Endothelial cell of umbilical vein (primary cell): ENCODE data around the gene ANO9.

Experiments
- EZH2 ChIP-seq: IDR thresholded peaks from 2 replicates; pipeline ENCODE4 v1.6.1; 2012; ENCODE audit warnings: borderline replicate concordance, low read depth, mild to moderate bottlenecking, moderate library complexity, low read length, inconsistent platforms; ENCODE audit not compliant: severe bottlenecking
- FOS ChIP-seq: IDR thresholded peaks from 2 replicates; pipeline ENCODE4 v1.6.1; 2011; ENCODE audit warnings: mild to moderate bottlenecking, low read length, moderate library complexity, borderline replicate concordance; ENCODE audit not compliant: insufficient read depth
- JUN ChIP-seq: IDR thresholded peaks from 2 replicates; pipeline ENCODE4 v1.6.1; 2011; ENCODE audit warnings: borderline replicate concordance, low read depth; ENCODE audit not compliant: insufficient read length, insufficient read depth
- POLR2A ChIP-seq: IDR thresholded peaks from 2 replicates; pipeline ENCODE4 v1.6.1; 2012; ENCODE audit warnings: low read depth, mild to moderate bottlenecking, control low read depth, low read length
- POLR2AphosphoS5 ChIP-seq: IDR thresholded peaks from 2 replicates; pipeline ENCODE4 v1.6.1; 2012; ENCODE audit warnings: low read depth, mild to moderate bottlenecking, control low read depth, low read length, moderate library complexity; ENCODE audit not compliant: insufficient read depth
- TF ChIP-seq, protein P1 (sequence below), 2 donors: IDR thresholded peaks; 1 replicate in 1 of 2; 2 replicates in 1 of 2; pipeline ENCODE4 v1.5.1; 2011; ENCODE audit warnings: low read length in 2 of 2, mild to moderate bottlenecking in 2 of 2, moderate library complexity in 2 of 2, control low read depth in 1 of 2, inconsistent platforms in 1 of 2, low read depth in 1 of 2; ENCODE audit not compliant: insufficient read depth in 1 of 2; ENCODE audit errors: extremely low read depth in 1 of 2
- TF ChIP-seq, protein P2 (sequence below): IDR thresholded peaks from 2 replicates; pipeline ENCODE4 v1.6.1; 2011; ENCODE audit not compliant: insufficient read depth, insufficient read length

DNA sequence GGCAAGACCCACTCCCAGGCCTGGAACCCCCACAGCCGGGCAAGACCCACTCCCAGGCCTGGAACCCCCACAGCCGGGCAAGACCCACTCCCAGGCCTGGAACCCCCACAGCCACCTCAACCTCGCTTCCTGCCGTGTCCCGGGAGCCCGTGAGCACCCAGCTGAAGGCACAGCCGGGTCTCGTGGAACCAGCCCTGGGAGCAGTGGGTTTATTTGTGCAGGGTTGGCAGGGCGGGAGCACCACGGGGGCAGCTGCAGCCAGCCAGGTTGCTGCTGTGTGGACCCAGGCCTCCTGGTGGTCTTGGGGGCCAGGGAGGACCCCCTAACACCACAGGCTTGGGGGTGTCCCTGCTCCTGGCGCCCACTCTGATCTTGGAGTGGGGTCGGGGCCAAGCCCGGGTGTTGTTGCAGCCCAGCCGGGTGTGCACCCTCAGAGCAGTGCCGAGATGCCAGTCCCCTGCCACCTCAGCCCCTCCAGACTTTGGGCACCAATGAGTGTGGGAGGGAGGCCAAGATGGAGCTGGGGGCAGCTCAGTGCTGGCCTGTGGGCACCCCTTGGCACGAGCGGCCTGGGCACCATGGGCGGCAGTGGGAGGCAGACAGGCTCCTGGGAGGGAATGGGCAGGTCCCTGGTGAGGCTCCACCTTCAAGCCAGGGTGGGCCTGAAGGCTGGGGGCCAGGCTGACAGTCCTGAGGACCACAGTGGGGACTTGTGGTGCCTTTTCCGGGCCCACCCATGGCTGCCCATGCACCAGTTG is 56.0 kb downstream of the ANO9 start:
- TF ChIP-seq, protein P1, sequence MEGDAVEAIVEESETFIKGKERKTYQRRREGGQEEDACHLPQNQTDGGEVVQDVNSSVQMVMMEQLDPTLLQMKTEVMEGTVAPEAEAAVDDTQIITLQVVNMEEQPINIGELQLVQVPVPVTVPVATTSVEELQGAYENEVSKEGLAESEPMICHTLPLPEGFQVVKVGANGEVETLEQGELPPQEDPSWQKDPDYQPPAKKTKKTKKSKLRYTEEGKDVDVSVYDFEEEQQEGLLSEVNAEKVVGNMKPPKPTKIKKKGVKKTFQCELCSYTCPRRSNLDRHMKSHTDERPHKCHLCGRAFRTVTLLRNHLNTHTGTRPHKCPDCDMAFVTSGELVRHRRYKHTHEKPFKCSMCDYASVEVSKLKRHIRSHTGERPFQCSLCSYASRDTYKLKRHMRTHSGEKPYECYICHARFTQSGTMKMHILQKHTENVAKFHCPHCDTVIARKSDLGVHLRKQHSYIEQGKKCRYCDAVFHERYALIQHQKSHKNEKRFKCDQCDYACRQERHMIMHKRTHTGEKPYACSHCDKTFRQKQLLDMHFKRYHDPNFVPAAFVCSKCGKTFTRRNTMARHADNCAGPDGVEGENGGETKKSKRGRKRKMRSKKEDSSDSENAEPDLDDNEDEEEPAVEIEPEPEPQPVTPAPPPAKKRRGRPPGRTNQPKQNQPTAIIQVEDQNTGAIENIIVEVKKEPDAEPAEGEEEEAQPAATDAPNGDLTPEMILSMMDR (IDR thresholded peaks at IDR 0.05; ENCODE audit: extremely low read depth in 1 of 2, insufficient read depth in 1 of 2, low read depth in 1 of 2, low read length in 2 of 2), result no peak
- TF ChIP-seq POLR2A (no peak), POLR2AphosphoS5 (no peak), EZH2 (no peak), FOS (no peak), JUN (no peak)
- TF ChIP-seq, protein P2, sequence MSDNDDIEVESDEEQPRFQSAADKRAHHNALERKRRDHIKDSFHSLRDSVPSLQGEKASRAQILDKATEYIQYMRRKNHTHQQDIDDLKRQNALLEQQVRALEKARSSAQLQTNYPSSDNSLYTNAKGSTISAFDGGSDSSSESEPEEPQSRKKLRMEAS, result no peak
